HG02884 (cell line): Measurements from ENCODE around the gene MICAL3.

ENCODE experiments used
- ATAC-seq: cut with Tn5 transposase; IDR thresholded peaks from one replicate; pipeline ENCODE4 v1.9.1; 2021; ENCODE audit warnings: mild to moderate bottlenecking, moderate library complexity; ENCODE audit not compliant: unreplicated experiment

The MICAL3 gene

DNA sequence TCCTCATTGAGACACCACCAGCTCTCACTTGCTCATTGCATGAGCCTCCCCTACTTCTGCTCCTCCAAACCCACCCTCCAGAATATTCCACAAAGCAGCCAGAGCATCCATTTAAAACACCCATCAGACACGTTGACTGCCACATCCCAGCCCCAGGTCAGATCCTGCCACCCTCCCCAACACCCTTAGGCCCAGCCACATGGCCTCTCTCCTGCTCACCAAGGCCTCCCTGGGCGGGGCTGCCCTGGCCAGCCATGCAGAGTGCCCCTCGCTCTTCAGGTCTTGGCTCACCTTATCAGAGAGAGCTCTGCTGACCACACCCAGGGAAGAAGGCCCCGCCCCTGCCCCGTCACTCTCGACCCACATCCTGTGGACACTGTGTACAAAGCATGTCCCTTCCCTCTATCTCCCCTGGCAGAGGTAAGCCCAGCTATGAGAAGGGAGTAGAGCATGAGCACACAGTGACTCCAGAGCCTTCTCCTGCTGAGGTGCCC is 106.8 kb downstream of the MICAL3 start:
- ATAC-seq, result no peak

DNA sequence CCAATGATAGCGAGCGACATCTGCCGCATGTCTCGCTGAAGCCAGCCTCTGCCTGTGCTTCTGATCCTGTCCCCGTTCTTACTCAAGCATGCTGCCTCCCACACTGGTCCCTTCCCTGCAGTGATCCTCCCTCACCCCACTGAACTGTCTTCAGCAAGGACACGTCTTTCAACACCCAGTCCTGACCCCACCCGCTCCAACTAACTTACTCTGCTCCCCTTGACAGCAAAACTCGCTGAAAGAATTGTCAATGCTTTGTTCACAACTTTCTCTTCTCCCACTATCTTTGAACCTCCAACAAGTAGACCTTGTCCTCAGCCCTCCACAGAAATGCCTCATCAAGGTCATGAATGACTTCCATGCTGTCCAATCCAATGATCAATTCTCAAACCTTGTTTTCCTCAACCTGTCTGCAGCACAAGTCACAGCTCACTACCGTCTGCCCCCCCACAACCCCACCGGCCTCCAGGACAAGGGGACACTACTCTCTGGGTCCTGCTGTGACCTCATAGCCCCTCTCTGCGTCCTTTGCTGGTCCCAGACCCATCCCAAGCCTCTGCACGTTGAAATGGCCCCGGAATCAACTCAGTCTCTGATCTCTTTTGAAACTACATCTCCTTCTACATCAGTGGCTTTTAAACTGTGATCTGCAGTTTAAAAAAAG is 108.0 kb downstream of the MICAL3 start:
- ATAC-seq, result no peak

DNA sequence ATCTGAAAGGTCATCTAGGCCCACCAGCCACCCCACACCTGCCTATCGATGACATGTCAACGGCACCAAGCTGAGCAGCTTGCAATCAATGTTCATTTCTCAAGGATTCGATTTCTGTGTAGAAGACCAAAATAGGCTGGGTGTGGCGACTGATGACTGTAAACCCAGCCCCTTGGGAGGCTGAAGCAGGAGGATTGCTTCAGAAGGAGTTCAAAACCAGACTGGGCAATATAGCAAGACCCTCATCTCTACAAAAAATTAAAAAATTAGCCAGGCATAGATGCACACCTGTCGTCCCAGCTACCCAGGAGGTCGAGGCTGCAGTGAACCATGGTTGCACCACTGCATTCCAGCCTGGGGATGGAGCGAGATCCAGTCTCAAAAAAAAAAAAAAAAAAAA is 108.7 kb downstream of the MICAL3 start:
- ATAC-seq, result no peak

DNA sequence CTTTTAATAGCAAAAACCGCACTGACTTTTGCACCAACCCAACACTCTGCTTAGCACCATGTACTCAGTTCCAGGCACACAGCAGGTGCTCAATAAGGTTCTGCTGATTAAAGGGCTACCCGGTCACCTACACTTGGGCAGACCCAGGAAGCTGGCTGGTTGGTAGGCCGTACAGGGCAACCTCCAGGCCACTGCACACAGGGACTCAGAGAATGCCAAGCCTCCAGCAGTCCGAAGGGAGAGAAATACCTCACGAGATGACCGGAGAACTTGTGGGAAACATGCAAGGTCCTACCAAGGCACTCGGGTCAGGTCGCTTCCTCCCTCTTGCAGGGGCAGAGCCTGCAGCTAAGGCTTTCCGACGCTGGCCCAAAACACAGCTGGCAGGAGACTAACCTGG is 109.2 kb downstream of the MICAL3 start:
- ATAC-seq, result no peak

DNA sequence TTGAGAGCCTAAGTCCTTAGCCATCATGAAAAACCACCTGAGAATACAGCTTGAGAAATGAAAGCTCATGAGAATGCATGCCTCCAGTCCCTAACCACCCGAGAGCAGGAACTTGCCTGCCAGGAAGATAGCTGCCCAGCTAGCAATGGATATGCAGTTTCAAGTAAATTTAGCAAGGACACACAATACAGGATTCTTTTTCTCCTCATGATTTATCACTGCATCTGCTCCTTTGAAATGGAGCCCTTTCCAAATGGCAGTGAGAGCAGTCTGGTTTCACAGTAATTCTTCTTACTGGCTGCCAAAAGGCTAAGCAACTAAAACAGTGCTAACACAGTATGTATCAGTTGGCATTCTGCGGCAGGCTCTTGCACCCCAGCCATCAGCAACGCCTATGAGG is 109.9 kb downstream of the MICAL3 start:
- no peak for ATAC-seq

DNA sequence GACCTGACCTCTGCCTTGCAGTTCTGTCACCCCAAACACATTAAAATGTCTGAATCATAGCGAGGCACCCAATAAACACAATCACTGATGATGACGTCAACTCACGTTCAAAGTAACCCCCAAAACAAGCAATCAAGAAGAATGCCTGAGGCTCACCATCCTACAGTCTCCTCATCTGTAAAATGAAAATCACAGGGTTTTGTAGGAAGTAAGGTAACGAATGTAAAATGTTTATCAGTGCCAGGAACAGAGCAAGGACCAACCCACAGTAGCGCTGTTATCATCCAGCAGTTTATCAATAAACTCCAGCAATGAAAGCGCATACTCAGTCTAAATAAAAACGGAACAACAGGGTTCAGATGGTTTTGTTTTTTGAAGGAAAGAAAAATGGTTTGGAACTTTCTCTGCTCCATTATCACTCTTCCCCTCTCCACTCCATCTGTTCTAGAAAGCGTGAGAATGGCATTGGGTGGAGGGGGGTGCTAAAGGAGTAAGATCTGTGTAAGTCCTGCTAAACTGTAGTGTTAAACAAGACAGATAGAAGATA is 110.5 kb downstream of the MICAL3 start:
- no peak for ATAC-seq

DNA sequence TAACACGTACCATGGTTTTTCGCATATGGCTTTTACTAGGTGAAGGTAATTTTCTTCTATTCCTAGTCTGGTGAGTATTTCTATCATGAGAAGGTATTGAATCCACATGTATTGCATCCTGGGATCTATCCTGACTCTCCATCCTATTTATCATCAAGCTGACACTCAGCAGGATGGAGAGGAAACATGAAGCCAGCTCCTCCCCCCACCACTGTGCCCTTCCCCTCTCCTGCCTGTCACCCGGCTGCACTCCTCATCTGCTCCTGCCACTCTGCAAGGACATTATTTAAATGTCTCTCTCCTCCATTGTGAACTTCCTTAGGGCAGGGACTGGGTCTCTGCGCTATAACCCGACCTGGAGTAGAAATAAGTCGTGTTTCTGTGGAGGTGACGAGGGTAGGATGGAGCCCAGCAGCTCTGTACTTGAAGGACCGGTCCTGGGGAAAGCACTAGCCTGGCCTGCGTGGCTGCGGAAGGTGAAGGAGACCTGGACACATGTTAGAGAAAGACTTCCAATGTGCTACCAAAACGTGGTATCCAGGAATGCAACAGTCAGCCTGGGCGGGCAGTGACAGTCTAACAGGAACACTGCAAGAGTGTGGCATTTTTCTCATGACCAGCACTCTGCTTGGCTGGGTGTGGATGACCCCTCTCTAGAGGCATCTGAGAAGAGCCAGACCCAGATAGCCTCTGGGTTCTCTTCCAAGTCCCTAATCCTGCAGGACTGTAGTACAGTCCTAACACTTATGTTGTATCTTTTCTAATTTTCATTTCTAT is 111.2 kb downstream of the MICAL3 start:
- no peak for ATAC-seq

DNA sequence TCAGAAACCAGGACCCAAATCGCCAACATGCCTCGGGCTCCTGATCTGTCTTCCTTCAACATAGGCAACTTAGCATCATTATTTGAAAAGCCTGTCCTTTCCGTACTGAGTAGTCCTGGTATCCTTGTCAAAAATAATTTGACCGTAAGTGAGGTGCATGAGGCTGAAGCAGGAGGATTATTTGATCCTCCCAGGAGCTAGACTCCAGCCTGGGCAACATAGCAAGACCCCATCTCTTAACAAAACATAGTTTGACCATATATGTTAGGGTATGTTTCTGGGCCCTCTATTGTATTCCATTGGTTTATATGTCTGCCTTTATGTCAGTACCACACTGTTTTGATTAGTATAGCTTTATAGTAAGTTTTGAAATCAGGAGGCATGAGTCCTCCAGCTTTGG is 112.5 kb downstream of the MICAL3 start:
- ATAC-seq, result no peak

DNA sequence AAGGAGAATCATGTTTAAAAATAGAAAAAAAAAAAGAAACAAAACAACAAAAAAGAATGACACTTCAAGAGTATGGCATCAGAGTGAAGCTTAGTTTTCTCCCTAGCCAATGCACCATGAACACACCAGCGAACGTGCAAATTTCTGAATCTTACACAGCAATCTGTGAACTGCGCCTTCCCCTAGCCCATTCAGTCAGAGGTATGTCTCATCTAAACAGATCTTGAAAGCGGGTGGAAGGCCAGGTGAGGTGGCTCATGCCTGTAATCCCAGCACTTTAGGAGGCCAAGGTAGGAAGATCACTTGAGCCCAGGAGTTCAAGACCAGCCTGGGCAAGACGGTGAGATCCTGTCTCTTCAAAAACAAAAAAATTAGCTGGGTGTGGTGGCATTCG is 113.1 kb downstream of the MICAL3 start:
- no peak for ATAC-seq

DNA sequence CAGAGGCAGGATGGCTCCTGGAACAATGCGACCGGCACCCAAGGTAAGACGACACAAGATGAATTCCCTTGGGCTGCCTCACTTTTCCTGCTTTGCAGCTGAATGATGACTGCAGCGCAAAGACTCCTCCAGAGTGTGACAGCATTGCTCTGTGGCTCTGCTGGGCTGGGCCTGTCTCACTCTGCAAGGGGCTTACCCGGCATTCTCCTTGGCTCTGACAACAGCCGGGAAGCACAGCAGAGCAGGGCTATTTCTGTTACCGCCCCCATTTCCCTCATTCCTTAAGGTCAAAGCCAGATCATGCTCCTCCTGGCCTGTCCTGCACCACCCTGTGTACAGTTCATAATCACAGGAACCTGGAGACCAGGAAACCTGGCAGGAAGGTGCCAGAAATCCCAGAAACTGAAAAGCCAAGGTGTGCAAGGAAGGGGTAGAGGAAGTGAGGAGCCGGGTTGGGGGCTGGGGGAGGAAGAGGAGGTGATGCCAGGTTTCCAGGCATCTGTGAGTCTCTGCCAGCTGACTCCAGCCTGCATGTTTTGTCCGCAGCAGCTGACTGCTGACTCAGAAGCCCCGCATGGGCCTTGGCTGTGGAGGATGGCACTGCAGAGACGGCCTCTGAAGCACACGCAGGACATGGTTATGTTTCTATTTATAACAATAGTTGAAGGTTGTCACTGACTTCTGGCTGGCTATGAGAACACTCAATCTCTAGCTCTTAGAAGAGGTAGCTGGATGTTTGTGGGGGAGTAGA is 113.6 kb downstream of the MICAL3 start:
- ATAC-seq, result no peak

DNA sequence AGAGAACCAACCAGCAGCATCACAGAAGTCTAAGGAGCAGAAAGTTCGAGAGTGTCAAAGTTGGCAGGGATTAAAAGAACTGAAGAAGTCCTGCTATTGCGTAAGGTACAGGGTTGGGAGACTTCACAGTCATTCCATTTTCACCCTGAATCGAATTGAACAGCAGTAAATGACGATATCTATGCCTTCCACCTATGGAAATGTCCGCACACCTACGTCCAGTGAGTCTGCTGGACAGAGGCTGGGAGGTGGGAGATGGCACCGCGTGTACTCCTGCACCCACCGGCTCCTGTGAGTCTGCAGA is 116.7 kb downstream of the MICAL3 start:
- no peak for ATAC-seq

DNA sequence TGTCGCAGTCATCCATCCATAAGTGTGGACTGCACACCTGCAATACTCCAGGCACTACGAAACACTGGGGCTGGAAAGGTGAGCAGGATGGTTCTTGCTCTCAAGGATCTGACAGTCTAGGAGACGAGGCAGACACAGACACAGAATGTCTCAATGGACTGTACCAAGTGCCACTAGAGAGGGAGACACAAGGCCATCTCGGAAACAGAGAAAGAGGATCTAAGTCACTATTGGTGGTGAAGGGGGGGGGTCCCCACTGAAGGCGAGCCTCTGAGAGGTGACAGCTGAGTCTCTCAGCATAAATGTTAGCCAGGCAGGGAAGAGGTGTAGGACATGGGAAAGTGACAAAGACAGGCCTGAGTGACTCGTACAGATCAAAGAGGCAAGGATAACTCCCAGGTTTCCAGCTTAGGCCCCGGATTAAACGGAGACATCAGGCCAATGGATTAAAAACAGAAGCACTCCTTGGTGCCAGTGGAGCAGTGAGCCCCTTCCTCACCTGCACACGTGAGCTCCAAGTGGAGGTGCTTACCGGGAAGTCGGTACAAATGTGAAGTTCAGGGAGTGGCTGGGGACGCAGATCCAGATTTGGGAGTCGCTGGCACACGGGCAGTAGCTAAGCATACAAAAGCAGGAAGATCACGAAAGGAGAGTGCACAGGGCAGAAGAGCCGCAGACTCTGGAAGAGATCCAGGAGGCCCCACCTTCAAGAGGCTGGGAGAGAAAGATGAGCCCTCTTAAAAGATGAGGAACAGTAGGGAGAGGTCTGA is 117.2 kb downstream of the MICAL3 start:
- ATAC-seq, result no peak

DNA sequence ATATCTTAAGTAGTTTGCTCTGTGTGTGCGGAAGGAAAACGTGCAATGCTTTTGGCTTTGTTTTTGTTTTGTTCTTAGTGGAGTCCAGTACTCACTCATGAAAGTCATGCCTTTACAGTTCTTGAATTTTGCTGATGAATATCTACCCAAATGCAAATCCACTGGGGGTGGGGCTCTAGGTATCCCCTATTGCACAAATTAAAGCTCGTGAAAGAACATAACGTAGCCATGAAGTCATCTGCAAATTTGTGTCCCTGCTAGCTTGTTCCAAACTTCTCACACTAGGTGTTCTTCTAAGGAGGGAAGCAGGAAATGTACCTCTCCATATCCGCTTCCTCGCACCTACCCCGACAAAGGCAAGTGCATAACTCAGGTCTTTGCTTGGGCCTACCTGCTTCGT is 118.9 kb downstream of the MICAL3 start:
- ATAC-seq, result no peak

DNA sequence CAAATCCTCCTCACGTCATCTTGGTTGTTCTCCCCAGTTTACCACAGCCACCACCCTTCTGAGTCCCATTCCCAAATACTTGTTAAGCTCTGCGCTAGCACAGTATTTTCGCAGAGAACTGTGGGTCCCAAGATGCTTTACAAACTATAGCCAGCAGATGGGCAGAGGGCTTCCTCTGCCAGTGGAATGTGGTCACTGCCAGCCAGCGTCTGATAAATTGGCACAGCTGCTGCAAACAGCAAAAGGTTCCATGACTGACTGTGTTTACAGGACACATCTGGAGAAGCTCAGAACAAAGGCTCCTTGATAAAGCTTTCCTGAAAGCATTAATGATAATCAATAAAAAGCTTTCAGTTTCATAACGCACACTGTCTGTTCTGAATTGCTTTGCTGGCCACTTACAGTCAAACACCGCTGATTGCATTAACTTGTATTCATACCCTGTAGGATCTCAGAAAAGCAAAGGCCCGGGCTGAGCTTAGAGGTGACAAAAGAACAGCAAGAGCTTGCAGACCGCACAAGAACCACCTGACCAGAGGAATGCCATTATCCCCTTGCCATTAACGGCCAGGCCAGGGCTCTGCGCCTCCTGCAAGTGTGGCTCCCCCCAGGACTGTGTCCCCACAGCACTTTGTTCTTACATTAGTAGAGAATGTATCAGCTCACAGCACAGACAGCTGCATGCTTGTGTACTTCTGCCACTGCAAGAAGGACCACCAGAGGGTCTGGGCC is 120.6 kb downstream of the MICAL3 start:
- ATAC-seq, result no peak

DNA sequence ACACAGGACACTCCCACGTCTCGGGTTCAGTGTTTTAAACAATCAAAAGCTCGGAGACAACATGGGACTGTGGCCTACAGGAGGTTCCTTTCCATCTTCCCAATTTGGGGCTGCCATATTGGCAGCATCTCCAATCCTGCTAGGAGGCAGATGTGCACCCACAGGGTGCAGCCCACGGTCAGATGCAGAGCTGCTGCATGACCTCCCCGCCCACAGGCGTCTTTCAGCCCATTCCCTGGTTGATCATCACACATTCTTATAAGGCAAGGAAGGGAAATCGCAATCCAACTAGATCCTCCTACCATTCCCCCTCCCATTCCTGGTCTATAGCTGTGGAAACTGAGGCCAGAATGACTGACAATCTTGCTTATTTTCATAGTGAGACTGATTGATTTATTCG is 121.4 kb downstream of the MICAL3 start:
- no peak for ATAC-seq

DNA sequence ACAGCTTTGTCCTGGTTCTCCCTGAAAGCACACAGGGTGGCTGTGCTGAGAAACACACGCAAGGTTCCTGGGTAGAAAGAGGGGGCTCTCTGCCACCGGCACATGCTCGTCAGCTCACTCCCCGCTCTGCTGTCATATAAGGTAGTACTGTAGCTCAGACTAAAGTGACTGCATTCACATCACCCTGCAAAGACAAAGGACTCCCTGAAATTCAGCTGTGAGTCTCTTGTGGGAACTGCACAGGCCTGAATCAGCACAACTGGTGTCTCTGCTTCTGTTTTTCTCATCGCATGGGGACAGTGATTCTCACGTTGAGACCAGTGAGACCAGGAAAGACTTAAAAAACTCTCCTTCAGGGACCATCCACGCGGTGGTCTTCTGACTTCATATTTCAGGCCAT is 126.0 kb downstream of the MICAL3 start:
- ATAC-seq, result no peak

DNA sequence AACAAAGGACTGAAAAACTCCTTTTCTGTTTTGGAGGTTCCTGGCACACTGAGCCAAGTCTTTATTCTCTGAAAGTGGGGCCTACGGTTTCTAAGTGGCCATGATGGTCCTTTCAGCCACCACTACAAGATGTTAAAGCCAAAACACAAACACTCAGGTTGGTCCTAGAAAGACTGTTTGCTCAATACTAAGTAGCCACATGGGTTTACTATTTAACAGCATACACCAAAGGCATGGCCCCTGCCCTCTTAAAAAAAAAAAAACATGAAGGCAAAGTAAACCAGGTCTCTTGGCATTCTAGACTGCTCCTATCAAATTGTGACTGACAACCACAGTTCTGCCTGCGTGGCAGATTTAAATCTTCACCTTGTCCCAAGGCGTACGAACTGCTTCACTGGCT is 126.5 kb downstream of the MICAL3 start:
- ATAC-seq, result no peak

DNA sequence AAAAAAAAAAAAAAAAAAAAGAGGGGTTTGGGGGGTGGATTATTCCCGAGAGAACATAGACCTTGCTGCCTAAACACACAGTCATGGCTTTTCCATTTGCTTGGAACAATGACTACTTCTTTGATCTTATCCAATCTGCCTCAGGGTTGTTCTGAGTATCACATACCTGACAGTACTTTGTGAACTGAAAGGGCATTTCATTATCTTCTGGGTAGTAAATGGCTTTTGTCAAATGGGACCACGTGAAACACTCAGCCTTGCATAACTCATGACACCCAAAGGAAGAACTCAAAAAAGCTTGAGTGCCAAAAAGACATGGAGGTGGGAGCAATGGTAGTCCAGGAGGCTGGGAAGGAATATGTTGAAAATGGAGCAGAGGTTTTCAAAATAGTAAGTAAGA is 126.9 kb downstream of the MICAL3 start:
- no peak for ATAC-seq

DNA sequence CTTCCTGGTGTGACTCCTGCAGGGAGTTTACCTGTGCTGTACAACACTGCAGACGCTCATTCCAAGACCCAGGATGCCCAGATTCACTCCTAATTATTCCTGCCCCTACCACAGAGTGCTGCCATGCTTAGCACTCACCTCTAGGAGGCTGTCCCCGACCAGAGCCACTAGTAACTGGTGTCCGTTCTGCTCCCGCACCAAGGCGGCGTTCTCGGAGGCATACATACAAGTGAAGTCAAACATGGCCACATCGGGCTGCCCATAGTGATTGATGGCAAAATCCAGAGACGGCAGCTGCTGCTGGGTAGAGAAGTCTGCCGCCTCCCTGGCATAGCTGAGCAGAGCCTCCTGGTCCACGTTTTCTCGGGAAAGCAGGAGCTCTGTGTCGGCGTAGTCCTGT is 127.8 kb downstream of the MICAL3 start:
- ATAC-seq, result no peak

DNA sequence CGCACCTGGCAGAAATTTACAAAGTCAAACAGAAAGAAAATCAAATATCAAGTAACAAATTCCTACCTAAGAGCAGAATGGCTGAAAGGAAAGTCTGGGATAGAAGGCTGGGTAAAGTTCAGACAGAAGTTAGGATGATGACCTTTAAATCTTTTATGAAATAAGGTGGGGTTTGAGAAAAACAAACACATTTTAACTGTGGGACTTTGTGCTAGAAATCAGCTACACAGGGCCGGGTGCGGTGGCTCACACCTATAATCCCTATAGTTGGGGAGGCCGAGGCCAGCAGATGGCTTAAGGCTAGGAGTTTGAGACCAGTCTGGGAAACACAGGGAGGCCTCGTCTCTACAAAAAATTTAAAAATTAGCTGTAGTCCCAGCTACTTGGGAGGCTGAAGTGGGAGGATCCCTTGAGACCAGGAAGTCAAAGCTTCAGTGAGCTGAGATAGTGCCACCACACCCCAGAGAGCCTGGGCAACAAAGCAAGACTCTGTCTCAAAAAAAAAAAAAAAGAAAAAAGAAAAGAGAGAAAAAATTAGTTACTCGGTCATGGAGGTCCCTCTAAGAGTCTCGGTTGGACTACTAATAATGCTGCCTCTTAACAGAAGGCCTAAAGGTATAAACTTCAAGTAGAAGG is 130.3 kb downstream of the MICAL3 start:
- no peak for ATAC-seq
